Spinal cord (tissue), 10 donors: Measurements from ENCODE around the gene VSX2. TPM values are rescaled to one million over a fixed set of nuclear protein-coding genes. Genes with fewer than 3 reads are reported as not detected.
A peak's percentile ranks its signal among the peaks of the same experiment; 100 is the strongest.

Experiments
- DNase-seq, 6 donors: peaks; one replicate each; pipeline versions ENCODE4 v3.0.0 to v3.0.0-alpha.2; 2013 to 2015; ENCODE audit warnings: low spot score in 6 of 6, low read depth in 4 of 6
- H3K27ac ChIP-seq: one replicate; pipeline ENCODE4 v1.5.1; 2013; ENCODE audit warnings: low read depth, low read length, control low read depth
- H3K27me3 ChIP-seq: one replicate; pipeline ENCODE4 v1.6.1; 2013; ENCODE audit warnings: low read length; ENCODE audit not compliant: control insufficient read depth, insufficient read depth
- H3K36me3 ChIP-seq: one replicate; pipeline ENCODE4 v1.6.1; 2013; ENCODE audit warnings: low read length; ENCODE audit not compliant: control insufficient read depth, insufficient read depth
- H3K4me1 ChIP-seq: one replicate; pipeline ENCODE4 v1.6.1; 2013; ENCODE audit warnings: low read length; ENCODE audit not compliant: control insufficient read depth, insufficient read depth
- H3K4me3 ChIP-seq: one replicate; pipeline ENCODE4 v1.5.1; 2013; ENCODE audit warnings: low read depth, low read length, control low read depth
- H3K9me3 ChIP-seq: one replicate; pipeline ENCODE4 v1.6.1; 2013; ENCODE audit warnings: low read length; ENCODE audit not compliant: control insufficient read depth, insufficient read depth
- WGBS: methylation state at CpG from one replicate; pipeline ENCODE4 v1.1.5; 2013; ENCODE audit warnings: missing lambda C conversion rate; ENCODE audit not compliant: insufficient coverage; 5-methylcytosine and 5-hydroxymethylcytosine counted together
- polyA plus RNA-seq, 2 donors: library from polyadenylated mRNA; unstranded; fragments of 120-200 nt; gene quantifications; one replicate each; pipeline ENCODE4 v1.2.1, GENCODE V29; 2013; ENCODE audit not compliant: insufficient read length in 2 of 2
- total RNA-seq, 2 donors: library from RNA; depleted of rRNA in 1 of 2; stranded (reverse); fragments of 120-200 nt in 1 of 2; fragments of >200 nt in 1 of 2; gene quantifications; one replicate each; pipeline versions ENCODE4 v1.2.3 to v1.2.4, GENCODE V29; 2013 to 2014
- donor health status: healthy.

Gene VSX2
- total and polyA plus RNA-seq, 4 donors, result 0.17 to 2.6 (median 0.88) TPM

DNA sequence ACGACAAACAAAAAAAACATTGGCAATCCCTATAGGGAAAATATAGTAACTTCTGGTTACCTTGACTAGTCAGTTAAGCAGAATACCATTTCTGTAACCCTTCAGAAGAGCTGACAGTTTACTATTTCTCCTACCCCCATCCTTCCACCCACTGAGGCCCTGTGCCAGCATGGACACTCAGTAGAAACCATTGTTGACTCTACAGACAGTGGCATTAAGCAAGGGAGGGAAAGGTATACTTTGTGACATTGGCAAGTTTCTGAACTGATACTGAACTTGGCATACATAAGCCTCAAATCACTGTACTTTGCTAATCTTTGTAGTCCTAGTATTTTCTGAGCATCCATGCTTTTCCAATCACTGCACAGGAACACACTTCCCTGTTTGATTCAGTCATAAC is 33.4 kb upstream of the VSX2 start:
- DNase-seq, result no peak
- Histone ChIP-seq H3K36me3 (no peaks in the 10 kb centered on the region), H3K27me3 (peaks cover 25% of the 10 kb centered on the region), H3K27ac (no peak overlapping the region), H3K9me3 (no peaks in the 10 kb centered on the region), H3K4me1 (peaks cover 16% of the 10 kb centered on the region), H3K4me3 (no peak overlapping the region)
- WGBS, result no CpG with 5 or more reads among the region's 1 CpG

DNA sequence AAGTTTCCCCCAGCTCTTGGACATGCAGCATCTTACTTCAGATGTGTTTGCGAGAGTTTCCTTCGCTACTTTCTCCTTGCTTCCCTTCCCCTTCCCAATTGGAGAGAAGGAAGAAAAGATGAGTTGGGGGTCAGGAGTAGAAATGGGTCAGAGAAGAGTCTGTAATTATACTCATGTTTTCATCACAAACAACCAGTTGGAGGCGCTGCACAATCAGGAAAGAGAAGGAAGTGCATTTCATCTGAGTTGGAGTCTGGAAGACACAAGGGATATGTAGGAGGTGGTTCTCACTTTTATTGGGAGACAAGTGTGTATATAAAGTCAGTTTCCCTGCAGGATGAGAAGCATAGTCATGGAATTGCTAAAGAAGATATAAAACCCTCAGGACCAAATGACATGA is 31.3 kb upstream of the VSX2 start:
- Histone ChIP-seq H3K27me3 (peaks cover 36% of the 10 kb centered on the region), H3K4me1 (peaks cover 16% of the 10 kb centered on the region), H3K27ac (no peak overlapping the region), H3K9me3 (no peaks in the 10 kb centered on the region), H3K4me3 (no peak overlapping the region), H3K36me3 (no peaks in the 10 kb centered on the region)
- no peak for DNase-seq
- WGBS, result 33% methylated on average over 1 of the region's 3 CpGs

DNA sequence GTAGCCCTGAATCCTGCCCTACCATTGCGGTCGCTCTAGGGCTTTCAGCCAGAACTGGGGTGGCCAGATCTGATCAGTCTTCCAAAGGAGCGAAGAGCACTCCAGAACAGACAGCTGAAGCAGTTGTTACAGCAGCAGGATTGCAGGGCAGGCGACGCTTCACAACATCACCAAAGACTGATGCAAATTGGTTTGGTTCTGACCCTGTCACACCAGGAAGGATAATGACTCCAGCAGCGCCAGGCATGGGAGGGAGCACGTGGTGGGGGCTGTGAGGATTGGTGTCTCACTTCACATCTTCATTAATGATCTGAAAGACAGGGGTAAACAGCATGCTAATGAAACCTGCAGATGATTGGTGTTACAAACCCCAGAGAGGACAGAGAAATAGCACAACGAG is 30.6 kb upstream of the VSX2 start:
- peaks cover 9% of the 10 kb centered on the region for H3K4me1 ChIP-seq
- DNase-seq, result no peak
- H3K27ac ChIP-seq, result no peak overlapping the region
- H3K36me3 ChIP-seq, result no peaks in the 10 kb centered on the region
- no peaks in the 10 kb centered on the region for H3K9me3 ChIP-seq
- WGBS, result 52% methylated on average over 8 of the region's 8 CpGs
- H3K4me3 ChIP-seq, result no peak overlapping the region
- peaks cover 42% of the 10 kb centered on the region for H3K27me3 ChIP-seq

DNA sequence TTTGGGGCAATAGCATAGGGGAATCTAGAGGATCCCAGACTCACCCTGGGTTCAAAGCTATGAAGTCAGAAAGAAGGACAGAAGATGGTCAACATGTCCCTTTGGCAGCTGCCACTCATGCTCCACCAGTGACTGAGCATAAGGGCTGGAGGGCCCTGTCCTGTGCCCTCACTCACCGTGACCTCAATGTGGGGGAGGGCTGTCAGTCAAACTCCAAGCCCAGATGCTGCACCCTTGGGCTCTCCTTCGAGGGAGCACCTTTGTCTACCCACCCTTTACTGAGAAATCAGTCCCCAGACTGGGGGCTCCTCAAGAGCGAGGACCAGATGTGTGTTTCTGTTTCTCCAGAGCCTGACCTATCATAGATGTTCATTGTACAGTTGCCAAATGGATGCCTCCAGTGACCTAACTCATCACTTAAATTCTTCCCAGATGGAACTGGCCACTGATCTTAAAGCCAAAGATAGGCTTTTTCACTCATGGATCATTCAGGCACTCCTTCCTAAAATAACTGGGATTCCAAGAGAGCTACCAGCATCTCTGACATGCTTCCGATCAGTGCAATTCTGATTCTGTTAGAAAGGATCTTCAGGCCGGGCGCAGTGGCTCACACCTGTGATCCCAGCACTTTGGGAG is 27.2 kb upstream of the VSX2 start:
- no peak for DNase-seq
- Histone ChIP-seq H3K4me1 (no peaks in the 10 kb centered on the region), H3K36me3 (no peaks in the 10 kb centered on the region), H3K9me3 (no peaks in the 10 kb centered on the region), H3K27ac (no peak overlapping the region), H3K4me3 (no peak overlapping the region), H3K27me3 (peaks cover 49% of the 10 kb centered on the region)
- WGBS, result 82% methylated on average over 4 of the region's 6 CpGs

DNA sequence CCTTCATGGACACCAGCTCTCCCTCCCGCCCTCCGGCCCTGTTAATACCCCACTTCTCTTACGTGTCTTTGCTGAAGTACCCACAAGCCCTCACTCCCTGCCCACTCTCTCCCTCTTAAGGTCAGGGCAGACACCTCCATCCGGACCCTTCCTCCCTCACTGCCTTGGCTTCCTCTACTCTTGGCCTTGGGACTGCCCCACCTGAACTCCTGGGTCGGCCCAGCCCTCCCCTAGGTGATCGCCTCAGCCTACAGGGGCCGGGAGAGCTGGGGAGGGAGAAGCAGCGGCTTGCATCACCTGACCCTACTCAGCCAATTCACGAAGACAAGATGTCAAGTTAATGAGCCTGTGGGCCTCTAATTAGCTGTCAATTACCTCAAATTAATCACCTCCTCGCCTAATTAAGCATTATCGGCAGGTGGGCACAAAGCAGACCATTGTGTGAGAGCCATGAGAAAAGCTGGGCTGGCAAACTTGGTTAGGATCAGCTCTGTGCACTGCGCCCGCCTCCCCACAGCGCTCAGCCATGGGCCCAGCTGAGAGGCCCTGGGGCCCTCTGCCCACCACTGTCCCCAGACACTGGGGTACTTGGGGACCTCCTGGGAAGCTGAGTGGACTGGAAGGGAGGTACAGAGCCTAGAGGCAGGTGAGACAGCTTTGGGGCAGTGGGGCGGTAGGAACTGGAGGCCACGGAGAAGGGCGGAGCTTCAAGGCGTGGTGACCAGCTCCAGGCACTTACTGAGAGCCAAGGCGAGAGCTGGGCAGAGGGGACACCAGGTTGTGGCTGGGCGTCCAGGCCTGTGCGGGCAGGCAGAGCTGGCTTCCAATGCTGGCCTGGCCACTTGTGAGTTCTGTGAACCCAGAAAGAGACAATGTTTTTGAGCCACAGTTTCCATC is 25.1 kb upstream of the VSX2 start:
- Histone ChIP-seq H3K4me1 (peaks cover 9% of the 10 kb centered on the region), H3K27ac (no peak overlapping the region), H3K27me3 (peaks cover 64% of the 10 kb centered on the region), H3K36me3 (no peaks in the 10 kb centered on the region), H3K9me3 (no peaks in the 10 kb centered on the region), H3K4me3 (no peak overlapping the region)
- 60% methylated on average over 19 of the region's 21 CpGs for WGBS
- DNase-seq, result peak in 2 of 6 donors; percentile 23 to 54

DNA sequence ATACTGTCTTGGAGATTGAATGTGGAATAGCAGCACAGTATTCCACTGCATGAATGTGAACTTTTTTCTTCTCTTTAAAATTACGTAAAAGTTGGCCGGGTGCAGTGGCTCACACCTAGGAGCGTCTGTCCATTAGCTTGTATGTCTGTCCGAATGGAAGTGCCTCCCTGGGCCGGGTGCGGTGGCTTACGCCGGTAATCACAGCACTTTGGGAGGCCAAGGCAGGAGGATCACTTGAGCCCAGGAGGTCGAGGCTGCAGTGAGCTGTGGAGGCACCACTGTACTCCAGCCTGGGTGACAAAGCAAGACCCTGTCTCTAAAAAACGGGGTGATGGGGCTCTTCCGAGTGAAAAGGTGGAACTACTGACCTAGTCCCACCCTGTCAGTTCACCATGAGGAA is 22.6 kb upstream of the VSX2 start:
- H3K27me3 ChIP-seq, result peaks cover 76% of the 10 kb centered on the region
- WGBS, result 94% methylated on average over 11 of the region's 11 CpGs

DNA sequence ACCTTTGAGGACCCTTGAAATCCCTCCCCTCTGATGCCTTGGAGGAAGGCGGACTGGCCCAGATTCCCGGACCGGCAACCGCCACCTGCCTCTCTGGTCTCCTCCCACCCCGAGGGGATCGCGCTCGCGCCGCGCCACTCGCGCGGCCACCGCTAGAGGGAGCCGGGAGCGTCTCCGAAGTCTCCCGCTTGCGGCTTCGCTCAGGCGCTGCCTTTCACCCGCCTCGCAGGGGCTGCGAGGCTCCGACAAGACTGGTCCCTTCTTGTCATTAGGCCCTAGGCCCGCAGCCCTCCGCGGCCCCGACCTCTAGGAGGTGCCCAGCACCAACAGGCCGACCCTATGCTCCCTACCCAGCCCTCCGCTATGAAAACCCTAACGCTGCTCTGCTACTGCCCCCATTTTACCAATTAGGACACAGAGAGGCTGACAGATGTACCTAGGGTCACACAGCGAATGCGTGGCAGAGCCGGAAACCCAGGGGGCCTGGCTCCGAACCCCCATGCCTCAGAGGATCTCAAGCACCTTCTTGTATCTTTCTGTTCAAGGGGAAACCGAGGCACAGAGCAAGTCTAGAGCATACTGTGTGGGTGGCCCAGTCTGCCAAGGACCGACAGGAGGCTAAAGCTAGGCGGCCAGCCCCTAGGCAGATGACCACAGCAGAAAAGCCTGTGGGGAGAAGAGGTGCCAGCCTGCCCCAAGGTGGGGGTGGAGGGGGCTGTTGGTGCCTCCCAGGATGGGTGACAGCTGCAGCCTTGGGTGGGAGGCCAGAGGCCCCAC is 21.4 kb upstream of the VSX2 start:
- peak in 2 of 6 donors; percentile 80 to 84 for DNase-seq
- Histone ChIP-seq H3K36me3 (no peaks in the 10 kb centered on the region), H3K4me3 (no peak overlapping the region), H3K27me3 (peaks cover 76% of the 10 kb centered on the region), H3K27ac (no peak overlapping the region), H3K4me1 (peaks cover 9% of the 10 kb centered on the region), H3K9me3 (no peaks in the 10 kb centered on the region)
- WGBS, result 14% methylated on average over 40 of the region's 40 CpGs

More for the DNA sequence above, 22.6 kb upstream of the VSX2 start:
- no peak for DNase-seq
- H3K4me3 ChIP-seq, result no peak overlapping the region
- no peak overlapping the region for H3K27ac ChIP-seq
- peaks cover 9% of the 10 kb centered on the region for H3K4me1 ChIP-seq
- H3K36me3 ChIP-seq, result no peaks in the 10 kb centered on the region
- H3K9me3 ChIP-seq, result no peaks in the 10 kb centered on the region

DNA sequence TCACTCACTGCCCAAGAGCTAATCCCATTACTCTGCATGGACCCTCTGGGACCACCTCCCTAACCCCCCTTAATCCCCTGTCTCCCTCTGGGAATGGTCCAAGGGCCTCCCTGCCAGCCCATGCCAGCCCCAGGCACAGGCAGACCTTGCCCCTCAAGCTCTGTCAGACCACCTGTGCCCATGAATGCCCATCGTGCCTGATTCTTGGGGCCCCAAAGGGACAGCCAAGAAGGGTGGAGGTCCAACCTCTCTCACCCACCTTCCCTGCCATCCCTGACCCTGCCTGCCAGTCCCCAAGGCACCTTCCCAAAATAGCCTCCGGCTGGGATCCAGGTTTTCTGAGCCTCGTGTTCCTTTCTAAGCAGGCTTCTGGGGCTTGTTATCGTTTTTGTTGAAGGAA is 20.8 kb upstream of the VSX2 start:
- no peaks in the 10 kb centered on the region for H3K36me3 ChIP-seq
- 62% methylated on average over 4 of the region's 4 CpGs for WGBS
- H3K27me3 ChIP-seq, result peaks cover 75% of the 10 kb centered on the region
- peaks cover 9% of the 10 kb centered on the region for H3K4me1 ChIP-seq
- DNase-seq, result no peak
- no peaks in the 10 kb centered on the region for H3K9me3 ChIP-seq
- no peak overlapping the region for H3K4me3 ChIP-seq
- no peak overlapping the region for H3K27ac ChIP-seq

DNA sequence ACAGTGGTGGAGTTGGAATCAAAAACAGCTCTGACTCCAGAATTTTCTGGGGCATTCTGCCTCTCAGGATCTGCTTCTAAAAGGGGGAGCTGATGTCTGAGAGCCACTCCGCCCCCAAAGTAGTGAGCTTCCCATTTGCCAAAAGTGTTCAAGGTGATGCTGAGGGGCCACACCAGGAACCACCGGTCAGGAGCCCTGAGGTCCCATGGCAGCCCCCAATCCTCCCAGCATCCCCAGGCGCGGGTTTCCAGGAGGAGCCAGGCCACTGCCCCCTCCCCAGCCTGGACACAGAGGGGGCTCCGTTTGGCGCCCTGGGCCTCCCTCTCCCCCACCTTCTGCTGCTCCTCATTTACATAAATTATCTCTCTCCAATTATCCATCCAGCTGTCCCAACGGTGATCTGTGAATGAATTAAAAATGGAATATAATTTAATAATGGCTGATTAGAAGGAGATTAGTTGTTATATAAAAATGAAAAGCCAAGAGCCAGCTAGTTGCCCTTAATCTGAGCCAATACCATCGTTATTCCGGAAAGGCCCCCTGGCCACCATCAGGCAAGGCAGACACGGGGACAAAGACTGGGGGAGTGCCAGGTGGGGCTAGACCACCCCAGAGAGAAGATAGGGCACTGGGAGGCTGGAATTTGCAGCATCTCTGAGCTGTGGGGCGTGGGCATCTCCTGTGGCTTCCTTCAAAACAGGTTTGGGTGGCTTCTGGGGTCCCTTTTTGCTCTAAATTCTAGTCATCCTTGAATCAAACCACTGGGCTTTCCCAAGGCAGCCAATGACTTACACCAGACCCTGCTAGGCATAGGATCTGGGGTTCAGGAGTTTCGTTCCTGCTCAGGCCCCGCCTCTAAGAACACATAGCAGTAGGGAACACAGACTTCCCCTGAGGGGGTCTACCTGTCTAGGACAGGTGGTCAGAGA is 19.7 kb upstream of the VSX2 start:
- H3K36me3 ChIP-seq, result no peaks in the 10 kb centered on the region
- H3K27ac ChIP-seq, result no peak overlapping the region
- no peak for DNase-seq
- 73% methylated on average over 8 of the region's 13 CpGs for WGBS
- peaks cover 72% of the 10 kb centered on the region for H3K27me3 ChIP-seq
- no peak overlapping the region for H3K4me3 ChIP-seq
- H3K9me3 ChIP-seq, result no peaks in the 10 kb centered on the region
- peaks cover 9% of the 10 kb centered on the region for H3K4me1 ChIP-seq
